Kidney (tissue), 14 donors: ENCODE results near the gene KCNC4. TPM values are rescaled to one million over a fixed set of nuclear protein-coding genes. Genes with fewer than 3 reads are reported as not detected.

ENCODE experiments used
- DNase-seq, 5 donors: peaks; one replicate each; pipeline ENCODE4 v3.0.0-alpha.2; 2013 to 2020
- FAIRE-seq: peaks from 2 replicates; lab custom pipeline; 2012; peaks lifted over from hg19 to GRCh38; lab: Jason Lieb, UNC
- H3K27ac ChIP-seq, 2 donors: one replicate each; pipeline ENCODE4 v1.7.0; 2013; ENCODE audit warnings: low read depth in 2 of 2, low read length in 2 of 2, inconsistent platforms in 1 of 2
- H3K27me3 ChIP-seq: one replicate; pipeline ENCODE4 v1.7.1; 2013; ENCODE audit warnings: low read length, inconsistent platforms; ENCODE audit not compliant: control insufficient read depth, insufficient read depth
- H3K36me3 ChIP-seq, 3 donors: one replicate each; pipeline versions ENCODE4 v1.7.0 to v1.7.1; 2013; ENCODE audit warnings: low read length in 3 of 3, control low read depth in 1 of 3, inconsistent platforms in 1 of 3; ENCODE audit not compliant: insufficient read depth in 3 of 3, control insufficient read depth in 2 of 3
- H3K4me1 ChIP-seq, 3 donors: one replicate each; pipeline versions ENCODE4 v1.7.0 to v1.7.1; 2013; ENCODE audit warnings: low read length in 3 of 3, inconsistent platforms in 1 of 3, low read depth in 1 of 3; ENCODE audit not compliant: control insufficient read depth in 2 of 3, insufficient read depth in 2 of 3
- H3K4me3 ChIP-seq, 3 donors: one replicate each; pipeline versions ENCODE4 v1.7.0 to v1.8.1; 2013; ENCODE audit warnings: low read length in 3 of 3, control low read depth in 1 of 3, inconsistent platforms in 1 of 3
- H3K9ac ChIP-seq, 3 donors: one replicate each; pipeline versions ENCODE4 v1.7.0 to v1.7.1; 2013; ENCODE audit warnings: low read length in 3 of 3, control low read depth in 1 of 3, inconsistent platforms in 1 of 3
- H3K9me3 ChIP-seq, 3 donors: one replicate each; pipeline versions ENCODE4 v1.7.0 to v1.7.1; 2013; ENCODE audit warnings: low read length in 3 of 3, control low read depth in 1 of 3, inconsistent platforms in 1 of 3; ENCODE audit not compliant: control insufficient read depth in 2 of 3, insufficient read depth in 1 of 3
- CTCF ChIP-seq: IDR thresholded peaks from 3 replicates; pipeline ENCODE4 v1.5.1; 2012; ENCODE audit warnings: mild to moderate bottlenecking, moderate library complexity, borderline replicate concordance; ENCODE audit not compliant: insufficient read depth; ENCODE audit errors: extremely low read depth
- intact Hi-C: fragments of 100-400 bp; cut with DNase I; formaldehyde crosslinking; loops from one replicate; pipeline ENCODE4 v1.11.1; 2022
- polyA plus RNA-seq: library from polyadenylated mRNA; stranded (reverse); fragments of 350-450 nt; fragmentation: Illumina TruSeq; extraction: RNeasy Lipid Tissue Mini Kit (QIAGEN cat#74804); gene quantifications from one replicate; pipeline ENCODE4 v1.2.3, GENCODE V29; 2014; ENCODE audit warnings: low read depth, low replicate concordance; ENCODE audit not compliant: insufficient read depth
- total RNA-seq: library from RNA; stranded (reverse); fragmentation: NEBNext Ultra II Directional; extraction: Animal tissue kit (Norgen Biotek cat#: 25700); gene quantifications from one replicate; pipeline ENCODE4 v1.2.1, GENCODE V29; 2021
- donor health status: control.
- donor health status: control.
- donor health status: control.
- donor health status: control.
- donor health status: control.
- donor health status: DM: yes; HTN: yes; CAD: no.
- donor health status: Normal renal cell carcinoma (clear cell type).

The KCNC4 gene
- total and polyA plus RNA-seq, 2 donors from 2014 or later, result 12.9 to 52.9 TPM

DNA sequence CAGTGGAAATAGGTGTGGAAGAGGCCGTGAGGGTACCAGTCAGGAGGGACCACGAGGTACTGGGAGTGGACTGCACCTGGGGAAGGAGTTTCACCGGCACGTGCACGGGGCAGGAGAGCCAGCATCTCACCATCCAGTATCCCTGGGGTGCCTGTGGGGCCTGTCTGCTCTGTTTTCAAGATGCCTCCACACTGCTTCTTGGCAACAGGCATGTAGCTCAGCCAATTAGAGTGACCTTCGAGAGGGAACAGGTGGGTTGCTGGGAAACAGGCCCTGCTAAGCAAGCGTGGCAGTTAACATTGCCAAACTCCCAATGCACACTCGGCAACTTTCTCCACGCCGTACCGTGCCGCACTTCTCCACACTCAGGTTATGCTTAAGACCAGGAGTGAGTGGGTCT lies 17.7 kb downstream of the KCNC4 start:
- peak in 1 of 5 donors; percentile 62 for DNase-seq
- no peak for FAIRE-seq
- Histone ChIP-seq H3K4me1 (peaks cover 0 to 30% (median 0%) of the 10 kb centered on the region in 3 donors), H3K27me3 (no peaks in the 10 kb centered on the region), H3K27ac (peak overlapping the region; percentile 77 to 80), H3K4me3 (no peak overlapping the region), H3K9me3 (no peaks in the 10 kb centered on the region), H3K36me3 (peaks cover 0 to 25% (median 8%) of the 10 kb centered on the region in 3 donors), H3K9ac (peak overlapping the region in 1 of 3 donors; percentile 63)
- TF ChIP-seq CTCF, result no peak
- intact Hi-C loops, result no loop called here

- peak overlapping the region; percentile 80 to 86 for H3K27ac ChIP-seq
- no peaks in the 10 kb centered on the region for H3K9me3 ChIP-seq
- intact Hi-C loops, result no loop called here
- no peak for FAIRE-seq
- DNase-seq, result peak in 2 of 5 donors; percentile 46 to 87
- no peaks in the 10 kb centered on the region for H3K27me3 ChIP-seq
- peaks cover 0 to 30% (median 0%) of the 10 kb centered on the region in 3 donors for H3K4me1 ChIP-seq
- peak overlapping the region in 1 of 3 donors; percentile 63 for H3K9ac ChIP-seq
- no peak for TF ChIP-seq CTCF
- H3K36me3 ChIP-seq, result peaks cover 0 to 27% (median 7%) of the 10 kb centered on the region in 3 donors
- H3K4me3 ChIP-seq, result no peak overlapping the region
These were observed 18.3 kb downstream of the KCNC4 start for GRCh38 chr1:110228381-110228780.

DNA sequence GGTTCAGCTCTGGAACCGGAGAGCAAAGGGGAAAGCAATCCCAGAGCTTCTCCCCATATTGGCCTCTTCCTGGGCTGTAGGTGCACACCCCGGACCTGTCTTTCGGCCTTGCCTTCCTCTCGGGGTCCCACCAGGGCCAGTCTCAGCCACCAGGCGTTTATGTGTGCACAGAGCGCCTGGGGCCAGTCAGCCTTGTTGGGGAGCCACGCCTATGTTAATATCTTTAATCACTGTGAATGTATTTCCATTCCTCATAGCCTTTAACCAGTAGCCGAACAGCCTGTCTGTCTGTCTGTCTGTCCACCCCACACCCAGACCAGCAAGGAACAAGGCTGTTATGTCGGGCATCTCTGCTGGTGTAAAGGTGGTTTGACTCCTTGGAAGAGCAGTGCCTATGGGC lies 18.8 kb downstream of the KCNC4 start:
- no peak overlapping the region for H3K4me3 ChIP-seq
- H3K9ac ChIP-seq, result peak overlapping the region in 1 of 3 donors; percentile 40
- peaks cover 0 to 27% (median 5%) of the 10 kb centered on the region in 3 donors for H3K36me3 ChIP-seq
- peak in 1 of 5 donors; percentile 54 for DNase-seq
- intact Hi-C loops, result no loop called here
- H3K27me3 ChIP-seq, result no peaks in the 10 kb centered on the region
- H3K27ac ChIP-seq, result peak overlapping the region; percentile 80 to 86
- H3K4me1 ChIP-seq, result peaks cover 0 to 30% (median 0%) of the 10 kb centered on the region in 3 donors
- FAIRE-seq, result no peak
- no peak for TF ChIP-seq CTCF
- H3K9me3 ChIP-seq, result no peaks in the 10 kb centered on the region
